Measurements from ENCODE around the gene ZNF714.

ZNF714 gene

DNA sequence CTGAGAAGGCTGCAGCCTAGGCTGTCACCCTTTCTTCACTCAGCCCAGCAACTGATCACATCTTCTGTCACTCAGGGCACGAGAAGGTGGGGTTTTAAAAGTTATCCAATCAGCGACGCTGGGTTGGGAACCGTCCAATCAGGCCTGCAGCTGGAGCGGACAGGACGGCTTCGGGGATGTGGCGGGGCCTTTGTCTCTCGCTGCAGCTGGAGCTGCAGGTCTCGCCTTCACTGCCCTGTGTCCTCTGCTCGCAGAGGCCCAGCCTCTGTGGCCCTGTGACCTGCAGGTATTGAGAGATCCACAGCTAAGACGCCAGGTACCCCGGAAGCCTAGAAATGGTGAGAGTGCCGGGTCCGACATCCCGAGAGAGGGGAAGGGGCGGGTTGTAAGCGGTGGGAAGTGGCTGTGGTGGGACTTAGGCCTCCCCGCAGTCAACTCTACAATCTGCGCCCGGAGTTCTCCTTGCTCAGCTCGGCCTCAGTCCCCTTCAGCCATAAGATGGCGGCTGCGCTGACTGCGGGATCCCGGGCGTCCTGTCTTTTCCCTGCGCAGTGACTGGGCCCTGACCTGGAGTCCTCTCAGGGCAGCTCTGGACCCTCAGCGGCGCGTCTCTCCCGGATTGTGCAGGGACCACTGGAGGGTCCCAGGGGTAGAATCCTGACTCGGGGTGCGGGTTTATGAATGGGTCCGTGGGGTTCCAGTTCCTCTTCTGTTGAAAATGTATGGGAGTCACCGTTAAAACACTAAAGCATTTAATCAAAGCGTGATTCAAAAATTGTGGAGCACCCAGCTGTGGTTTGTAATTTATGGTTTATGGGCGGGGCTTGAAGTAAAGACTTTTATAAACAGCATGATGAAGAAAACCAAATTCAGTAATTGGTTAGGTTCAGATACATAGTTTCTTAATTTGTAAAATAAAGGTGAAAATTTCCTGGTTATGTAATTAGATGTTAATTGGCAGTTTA, at the start of gene ZNF714:
Gene ZNF714 (plus strand): TSS at position 193 of the 965 bp plus-strand sequence. CDS start 16,066 bp downstream, outside the sequence.
- peak; percentile 95 for DNase-seq

DNA sequence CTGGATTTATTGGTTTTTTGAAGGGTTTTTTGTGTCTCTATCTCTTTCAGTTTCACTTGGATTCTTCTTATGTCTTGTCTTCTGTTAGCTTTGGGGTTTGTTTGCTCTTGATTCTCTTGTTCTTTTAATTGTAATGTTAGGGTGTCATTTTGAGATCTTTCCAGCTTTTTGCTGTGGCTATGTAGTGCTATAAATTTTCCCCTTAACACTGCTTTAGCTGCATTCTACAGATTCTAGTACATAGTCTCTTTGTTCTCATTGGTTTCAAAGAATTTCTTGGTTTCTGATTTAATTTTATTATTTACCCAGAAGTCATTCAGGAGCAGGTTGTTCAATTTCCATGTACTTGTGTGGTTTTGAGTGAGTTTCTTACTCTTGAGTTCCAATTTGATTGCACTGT, 37.0 kb upstream of the ZNF714 start:
- DNase-seq: no peak

DNA sequence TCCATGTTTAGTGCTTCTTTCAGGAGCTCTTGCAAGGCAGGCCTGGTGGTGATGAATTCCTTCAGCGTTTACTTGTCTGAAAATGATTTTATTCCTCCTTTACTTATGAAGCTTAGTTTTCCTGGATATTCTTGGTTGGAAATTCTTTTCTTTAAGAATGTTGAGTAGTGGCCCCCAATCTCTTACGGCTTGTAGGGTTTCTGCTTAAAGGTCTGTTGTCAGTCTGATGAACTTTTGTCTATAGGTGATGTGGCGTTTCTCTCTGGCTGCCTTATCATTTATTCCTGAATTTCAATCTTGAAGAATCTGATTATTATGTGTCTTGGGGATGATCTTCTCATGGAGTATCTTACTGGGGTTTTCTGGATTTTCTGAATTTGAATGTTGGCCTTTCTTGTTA, 35.5 kb upstream of the ZNF714 start:
- DNase-seq: no peak

- DNase-seq: no peak
Measured at GRCh38 chr19:21047716-21048115, 34.3 kb upstream of the ZNF714 start.

DNA sequence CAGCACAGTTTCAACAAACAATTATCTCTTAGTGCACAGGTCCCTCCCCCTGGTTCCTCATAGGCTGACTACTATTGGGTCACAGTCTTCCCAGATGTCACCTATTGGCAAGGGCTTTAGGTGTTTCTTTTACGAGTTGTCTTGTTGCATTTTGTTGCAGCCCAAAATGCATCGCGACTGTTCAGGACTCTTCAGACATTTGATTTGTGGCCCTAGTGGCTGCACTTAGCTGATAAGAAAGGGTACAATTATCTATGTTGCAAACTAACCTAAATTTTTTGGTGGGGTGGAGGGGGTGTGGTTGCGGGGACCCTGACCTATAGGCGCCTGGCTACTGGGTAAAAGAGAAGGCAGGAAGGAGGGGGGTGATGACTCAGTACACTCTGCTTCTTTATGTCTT, 29.1 kb upstream of the ZNF714 start:
- no peak for DNase-seq

GRCh38 chr19:21065336-21065735, 16.7 kb upstream of the ZNF714 start:
- DNase-seq: no peak

GRCh38 chr19:21084343-21084742, 2.3 kb downstream of the ZNF714 start:
- no peak for DNase-seq

GRCh38 chr19:21087871-21088270, 5.9 kb downstream of the ZNF714 start:
- DNase-seq: no peak

- peak; percentile 31 for DNase-seq
Measured at GRCh38 chr19:21092109-21092508, 10.1 kb downstream of the ZNF714 start.

- DNase-seq: no peak
Measured at GRCh38 chr19:21094347-21095025, 12.5 kb downstream of the ZNF714 start.

- no peak for DNase-seq
Measured at GRCh38 chr19:21098291-21098690, 16.3 kb downstream of the ZNF714 start.

DNA sequence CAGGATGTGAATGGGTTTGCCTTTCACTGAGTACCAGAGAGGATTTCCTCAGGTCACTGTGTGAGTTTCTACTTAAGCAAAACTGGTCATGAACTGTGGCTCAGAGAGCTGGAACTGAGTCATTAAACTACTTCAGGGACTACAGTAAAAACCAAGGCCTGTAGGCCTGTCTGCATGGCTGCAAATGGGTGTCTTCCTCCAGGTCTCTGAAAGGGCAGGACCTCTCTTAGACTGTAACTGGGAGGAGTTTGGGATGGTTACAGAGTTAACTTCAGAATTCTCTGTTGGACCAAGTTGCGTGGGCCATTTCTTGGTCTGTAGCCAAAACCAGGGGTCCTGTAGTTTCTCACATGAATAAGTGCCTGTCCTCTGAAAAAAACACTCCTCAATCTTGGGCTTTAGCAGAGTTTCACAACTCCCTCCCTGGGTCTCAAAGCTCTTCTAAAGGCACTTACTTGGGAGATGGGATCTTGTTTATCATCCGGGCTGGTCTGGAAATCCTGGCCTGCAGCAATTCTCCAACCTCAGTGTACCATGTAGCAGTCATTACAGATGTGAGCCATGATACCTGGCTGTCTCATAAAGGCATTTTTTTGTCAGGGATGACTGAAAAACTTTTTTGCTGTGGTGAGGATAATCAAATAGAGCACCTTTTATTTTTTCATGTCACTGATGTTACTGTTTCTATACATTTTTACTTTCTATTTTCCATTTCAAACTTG, 19.7 kb downstream of the ZNF714 start:
- DNase-seq: no peak

DNA sequence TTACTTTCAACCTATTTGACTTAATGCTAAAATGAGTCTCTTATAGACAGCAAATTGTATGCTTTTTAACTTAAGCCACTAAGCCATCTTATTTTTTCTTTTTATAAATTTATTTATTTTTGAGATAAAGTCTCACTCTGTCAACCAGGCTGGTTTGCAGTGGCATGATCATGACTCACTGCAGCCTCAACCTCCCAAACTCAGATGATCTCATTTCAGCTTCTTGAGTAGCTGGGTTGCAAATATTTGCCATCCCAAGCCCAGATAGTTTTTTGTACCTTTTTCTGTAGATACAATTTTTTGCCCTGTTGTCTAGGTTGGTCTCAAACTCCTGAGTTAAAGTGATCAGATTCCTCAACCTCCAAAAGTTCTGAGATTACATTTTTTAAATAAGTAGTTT, 27.1 kb downstream of the ZNF714 start:
- DNase-seq: no peak

GRCh38 chr19:21110183-21110582, 28.2 kb downstream of the ZNF714 start:
- DNase-seq: no peak

DNA sequence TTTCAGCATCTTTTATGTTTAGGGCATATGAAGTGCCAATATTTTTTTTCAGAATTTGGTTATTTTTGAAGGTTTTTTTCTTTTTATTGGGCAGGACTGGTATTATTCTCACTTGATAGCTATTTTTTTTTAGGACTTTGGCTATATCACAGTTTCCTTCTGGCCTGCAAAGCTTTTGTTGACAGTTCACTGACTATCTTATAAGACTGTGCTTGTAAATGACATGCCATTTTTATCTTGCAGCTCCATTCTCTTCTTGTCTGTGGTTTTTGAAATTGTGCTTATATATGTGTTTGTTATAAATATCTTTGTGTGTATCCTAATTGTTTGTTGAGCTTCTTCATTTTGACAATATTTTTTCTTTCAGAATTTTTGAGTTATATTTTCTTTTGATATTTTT, 33.4 kb downstream of the ZNF714 start:
- DNase-seq: no peak

- no peak for DNase-seq
Measured at GRCh38 chr19:21117041-21117907, 35.3 kb downstream of the ZNF714 start.

- no peak for DNase-seq
Measured at GRCh38 chr19:21126078-21126477, 44.1 kb downstream of the ZNF714 start.

- no peak for DNase-seq
Measured at GRCh38 chr19:21127001-21127400, 45.0 kb downstream of the ZNF714 start.

- DNase-seq: no peak
Measured at GRCh38 chr19:21127898-21128297, 45.9 kb downstream of the ZNF714 start.

- no peak for DNase-seq
Measured at GRCh38 chr19:21128901-21129698, 47.1 kb downstream of the ZNF714 start.

- DNase-seq: no peak
Measured at GRCh38 chr19:21130097-21130775, 48.2 kb downstream of the ZNF714 start.

Data from left hindlimb (tissue), 1 donor.